ENCODE measurements around the gene RAPGEF5. TPM values are rescaled to one million over a fixed set of nuclear protein-coding genes. Genes with fewer than 3 reads are reported as not detected.

RAPGEF5 gene
- polyA plus RNA-seq, 1 of the 3 experiments (the other 2 are of a cell fraction) = 1.2 TPM

- no peaks in the 10 kb centered on the region for H3K79me2 ChIP-seq (ENCODE audit: insufficient read depth)
- H2AFZ ChIP-seq (ENCODE audit: low read depth) = no peak overlapping the region
- H3K4me2 ChIP-seq = no peak overlapping the region
- H3K36me3 ChIP-seq (replicated peaks in 1 of 2; ENCODE audit: control insufficient read depth in 1 of 2, insufficient read depth in 2 of 2, low read length in 1 of 2) = peaks cover 0 to under 1% of the 10 kb centered on the region in 2 experiments
- no peak overlapping the region for H3K9ac ChIP-seq
- TF ChIP-seq GABPA (IDR thresholded peaks at IDR 0.05; ENCODE audit: low read depth) (no peak), EZH2phosphoT487 (IDR thresholded peaks at IDR 0.05; ENCODE audit: borderline replicate concordance, low read depth) (no peak), GATA2 (CRISPR knock-in tag; IDR thresholded peaks at IDR 0.05) (no peak), TCF12 (IDR thresholded peaks at IDR 0.05) (no peak), RAD21 (IDR thresholded peaks at IDR 0.05; ENCODE audit: low read length) (no peak), MXI1 (IDR thresholded peaks at IDR 0.05; ENCODE audit: low read depth, low read length) (no peak), IRF3 (IDR thresholded peaks at IDR 0.05; ENCODE audit: low read depth, low read length) (no peak), ZBTB33 (IDR thresholded peaks at IDR 0.05; ENCODE audit: borderline replicate concordance, low read depth) (no peak)
- peaks cover 5% of the 10 kb centered on the region for H3F3A ChIP-seq (replicated peaks; ENCODE audit: insufficient read depth)
- no peaks in the 10 kb centered on the region for H3K9me2 ChIP-seq
- H3K27me3 ChIP-seq (ENCODE audit: insufficient read depth) = no peaks in the 10 kb centered on the region
- CTCF ChIA-PET = interaction anchor here (0.8 to 1.0 kb wide), 2 partner anchors 131 to 845 kb away, joined by 3 to 5 read pairs; no protein-coding TSS in a partner anchor
- H3K4me3 ChIP-seq (ENCODE audit: low read depth in 2 of 2, low read length in 1 of 2) = no peak overlapping the region
- no peak for DNase-seq
- no peaks in the 10 kb centered on the region for H3K4me1 ChIP-seq (ENCODE audit: control insufficient read depth in 1 of 2, insufficient read depth in 2 of 2, low read depth in 1 of 2, low read length in 1 of 2)
- H3K27ac ChIP-seq (ENCODE audit: low read depth in 2 of 2, low read length in 1 of 2) = no peak overlapping the region
- POLR2A ChIA-PET = no interaction called here
- H3K9me3 ChIP-seq = no peaks in the 10 kb centered on the region
- no peaks in the 10 kb centered on the region for H4K20me1 ChIP-seq (ENCODE audit: insufficient read depth)
Observed at GRCh38 chr7:22240904-22241571, 115.9 kb downstream of the RAPGEF5 start.

GRCh38 chr7:22238354-22239311 lies 118.3 kb downstream of the RAPGEF5 start:
- TF ChIP-seq NRF1 (IDR thresholded peaks at IDR 0.05; ENCODE audit: low read depth, low read length) = no peak
- TF ChIP-seq EP300 (IDR thresholded peaks at IDR 0.05; ENCODE audit: borderline replicate concordance in 1 of 2, low read depth in 1 of 2, low read length in 1 of 2) = no peak
- no peak for TF ChIP-seq MAX (IDR thresholded peaks at IDR 0.05; ENCODE audit: low read depth)
- 0 out of 2 replicates have a peak, but pooled peaks have one; percentile 14 for TF ChIP-seq TCF12 (IDR thresholded peaks at IDR 0.05)
- no peak for TF ChIP-seq RXRA (IDR thresholded peaks at IDR 0.05; ENCODE audit: borderline replicate concordance, low read depth)
- TF ChIP-seq MXI1 (IDR thresholded peaks at IDR 0.05; ENCODE audit: low read depth, low read length) = no peak
- no peak for TF ChIP-seq EZH2phosphoT487 (IDR thresholded peaks at IDR 0.05; ENCODE audit: borderline replicate concordance, low read depth)
- TF ChIP-seq FOSL2 (IDR thresholded peaks at IDR 0.05; ENCODE audit: borderline replicate concordance, low read depth) = peak; percentile 57; the same call in 1 of the 2 replicates
- Histone ChIP-seq H3K9ac (no peak overlapping the region), H3K9me2 (no peaks in the 10 kb centered on the region), H3F3A (replicated peaks; ENCODE audit: insufficient read depth) (peaks cover 5% of the 10 kb centered on the region), H3K4me2 (no peak overlapping the region), H3K4me1 (ENCODE audit: control insufficient read depth in 1 of 2, insufficient read depth in 2 of 2, low read depth in 1 of 2, low read length in 1 of 2) (peaks cover 0 to 3% of the 10 kb centered on the region in 2 experiments; a peak in 1 of 4 replicates), H3K27me3 (ENCODE audit: insufficient read depth) (no peaks in the 10 kb centered on the region), H2AFZ (ENCODE audit: low read depth) (no peak overlapping the region), H4K20me1 (ENCODE audit: insufficient read depth) (no peaks in the 10 kb centered on the region), H3K9me3 (no peaks in the 10 kb centered on the region), H3K4me3 (ENCODE audit: low read depth in 2 of 2, low read length in 1 of 2) (no peak overlapping the region), H3K36me3 (replicated peaks in 1 of 2; ENCODE audit: control insufficient read depth in 1 of 2, insufficient read depth in 2 of 2, low read length in 1 of 2) (no peaks in the 10 kb centered on the region), H3K27ac (ENCODE audit: low read depth in 2 of 2, low read length in 1 of 2) (peak overlapping the region in 1 of 2 experiments; percentile 36; a peak in 2 of 4 replicates), H3K79me2 (ENCODE audit: insufficient read depth) (no peaks in the 10 kb centered on the region)
- POLR2A ChIA-PET = no interaction called here
- WGBS (ENCODE audit: low lambda C conversion rate) = 91% methylated on average over 3 of the region's 3 CpGs
- CTCF ChIA-PET = no interaction called here
- DNase-seq = no peak
